Upper lobe of left lung (tissue), 4 donors: ENCODE measurements around the gene CLSTN1.

ENCODE experiments used
- POLR2A ChIP-seq, 4 donors: fragments of 450-650 bp; IDR thresholded peaks; one replicate each; pipeline ENCODE4 v1.5.1; 2016 to 2017; ENCODE audit warnings: antibody characterized with exemption in 4 of 4, mild to moderate bottlenecking in 2 of 4
- TF ChIP-seq, protein P1 (sequence below), 6 experiments: fragments of 450-650 bp in 4 of 6; fragments of 200-600 bp in 2 of 6; sonication (generic) in 2 of 6; IDR thresholded peaks; one replicate each; pipeline ENCODE4 v1.5.1; 2016 to 2019; ENCODE audit warnings: antibody characterized with exemption in 6 of 6

DNA sequence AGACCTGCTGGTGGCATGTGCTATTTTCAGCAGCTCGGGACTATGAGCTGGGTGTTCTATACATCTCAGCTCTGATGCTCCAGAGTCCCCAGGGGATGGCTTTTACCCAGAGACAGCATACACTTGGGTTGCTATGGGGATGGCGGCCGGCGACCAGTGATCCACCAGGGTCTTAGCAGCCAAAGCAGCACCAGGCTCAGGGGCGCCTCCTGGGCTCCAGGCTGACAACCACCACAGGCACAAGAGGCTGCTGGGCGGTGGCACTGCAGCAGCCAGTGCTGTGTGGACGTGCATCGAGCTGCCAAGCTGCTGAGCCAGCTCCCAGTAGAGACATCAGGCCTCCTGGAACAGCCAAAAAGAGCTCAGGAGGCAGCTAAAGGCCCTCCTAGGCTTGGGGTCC, 37.6 kb upstream of the CLSTN1 start:
- TF ChIP-seq, protein P1, sequence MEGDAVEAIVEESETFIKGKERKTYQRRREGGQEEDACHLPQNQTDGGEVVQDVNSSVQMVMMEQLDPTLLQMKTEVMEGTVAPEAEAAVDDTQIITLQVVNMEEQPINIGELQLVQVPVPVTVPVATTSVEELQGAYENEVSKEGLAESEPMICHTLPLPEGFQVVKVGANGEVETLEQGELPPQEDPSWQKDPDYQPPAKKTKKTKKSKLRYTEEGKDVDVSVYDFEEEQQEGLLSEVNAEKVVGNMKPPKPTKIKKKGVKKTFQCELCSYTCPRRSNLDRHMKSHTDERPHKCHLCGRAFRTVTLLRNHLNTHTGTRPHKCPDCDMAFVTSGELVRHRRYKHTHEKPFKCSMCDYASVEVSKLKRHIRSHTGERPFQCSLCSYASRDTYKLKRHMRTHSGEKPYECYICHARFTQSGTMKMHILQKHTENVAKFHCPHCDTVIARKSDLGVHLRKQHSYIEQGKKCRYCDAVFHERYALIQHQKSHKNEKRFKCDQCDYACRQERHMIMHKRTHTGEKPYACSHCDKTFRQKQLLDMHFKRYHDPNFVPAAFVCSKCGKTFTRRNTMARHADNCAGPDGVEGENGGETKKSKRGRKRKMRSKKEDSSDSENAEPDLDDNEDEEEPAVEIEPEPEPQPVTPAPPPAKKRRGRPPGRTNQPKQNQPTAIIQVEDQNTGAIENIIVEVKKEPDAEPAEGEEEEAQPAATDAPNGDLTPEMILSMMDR (IDR thresholded peaks at IDR 0.05), result no peak
- TF ChIP-seq POLR2A (IDR thresholded peaks at IDR 0.05), result no peak
